ENCODE data around the gene SLC13A2.
"Not testable (repeated sequence)": the region's sequence is repeated elsewhere in the genome, so short reads cannot be mapped to it uniquely, and the experiment has no call there.

Gene SLC13A2

DNA sequence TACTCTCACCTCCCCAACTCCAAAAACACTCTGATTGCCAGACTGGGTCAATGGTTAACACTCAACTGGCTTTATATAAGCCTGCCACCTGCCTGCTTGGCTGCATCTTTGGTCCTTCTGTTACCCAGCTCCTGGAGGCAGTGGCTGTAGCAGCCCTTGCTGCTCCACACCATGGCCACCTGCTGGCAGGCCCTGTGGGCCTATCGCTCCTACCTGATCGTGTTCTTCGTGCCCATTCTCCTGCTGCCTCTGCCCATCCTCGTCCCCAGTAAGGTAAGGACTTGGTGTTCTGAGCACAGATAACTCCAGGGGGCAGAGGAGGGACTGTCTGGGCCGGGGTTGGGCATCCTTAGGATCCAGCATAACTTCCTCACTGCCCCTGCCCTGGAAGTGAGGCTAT is at the start of gene SLC13A2:
TSS of gene SLC13A2 (plus strand) at position 103 of the 400 bp plus-strand sequence. CDS start at position 172, 69 bp downstream.
- no peak for DNase-seq

GRCh38 chr17:28425206-28425605 is 48.2 kb upstream of the SLC13A2 start:
- no peak for DNase-seq

- DNase-seq = no peak
Measured at GRCh38 chr17:28426081-28426519, 47.3 kb upstream of the SLC13A2 start.

GRCh38 chr17:28427371-28427770 is 46.1 kb upstream of the SLC13A2 start:
- no peak for DNase-seq

DNA sequence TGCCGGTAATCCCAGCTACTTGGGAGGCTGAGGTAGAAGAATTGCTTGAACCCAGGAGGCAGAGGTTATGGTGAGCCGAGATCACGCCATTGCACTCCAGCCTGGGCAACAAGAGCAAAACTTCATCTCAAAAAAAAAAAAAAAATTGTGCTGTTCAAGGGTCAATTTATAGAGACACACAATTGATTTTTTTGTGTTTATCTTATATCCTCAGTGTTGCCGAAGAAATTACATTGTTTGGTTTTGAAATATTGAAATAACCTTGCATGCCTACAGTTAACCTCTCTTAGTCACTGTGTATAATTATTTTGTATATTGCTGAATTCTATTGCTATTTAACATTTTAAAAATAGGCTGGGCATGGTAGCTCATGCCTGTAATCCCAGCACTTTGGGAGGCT is 45.5 kb upstream of the SLC13A2 start:
- DNase-seq = not testable (repeated sequence)

DNA sequence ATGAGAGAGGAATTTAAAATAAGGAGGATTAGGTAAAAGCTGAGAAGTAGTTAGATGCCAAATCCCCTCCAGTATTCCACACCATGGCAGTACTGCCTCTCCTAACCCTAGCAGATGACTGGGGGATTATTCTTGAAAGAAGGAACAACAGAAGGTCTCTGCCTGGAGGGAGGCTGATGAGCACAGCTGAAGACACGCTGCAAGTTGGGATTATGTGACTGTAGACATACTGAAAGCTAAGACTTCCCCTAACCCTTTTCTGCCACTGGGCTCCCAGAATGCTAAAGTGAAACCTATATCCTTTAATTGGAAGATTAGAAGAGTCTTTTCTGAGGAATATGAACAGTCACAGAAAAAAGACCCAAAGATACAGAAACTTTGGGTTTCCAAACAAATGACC is 39.7 kb upstream of the SLC13A2 start:
- no peak for DNase-seq

GRCh38 chr17:28434326-28434725 is 39.1 kb upstream of the SLC13A2 start:
- DNase-seq = not testable (repeated sequence)

- no peak for DNase-seq
Measured at GRCh38 chr17:28443901-28444638, 29.4 kb upstream of the SLC13A2 start.

- DNase-seq = no peak
Measured at GRCh38 chr17:28446716-28447395, 26.6 kb upstream of the SLC13A2 start.

DNA sequence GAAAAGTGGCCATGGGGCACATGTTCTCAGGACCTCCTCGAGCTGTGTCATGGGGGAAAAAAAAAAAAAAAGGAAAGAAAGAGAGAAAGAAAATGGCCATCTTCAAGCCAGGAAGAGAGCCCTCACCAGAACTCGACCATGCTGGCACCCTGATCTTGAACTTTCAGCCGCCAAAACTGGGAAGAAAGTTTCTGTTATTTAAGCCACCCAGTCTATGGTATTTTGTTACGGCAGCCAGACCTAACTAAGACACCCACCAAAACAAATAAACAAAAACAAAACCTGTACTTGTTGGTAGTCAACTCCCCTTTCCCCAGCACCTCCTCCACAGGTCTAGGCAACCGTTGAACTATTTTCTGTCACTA is 26.1 kb upstream of the SLC13A2 start:
- DNase-seq = no peak

DNA sequence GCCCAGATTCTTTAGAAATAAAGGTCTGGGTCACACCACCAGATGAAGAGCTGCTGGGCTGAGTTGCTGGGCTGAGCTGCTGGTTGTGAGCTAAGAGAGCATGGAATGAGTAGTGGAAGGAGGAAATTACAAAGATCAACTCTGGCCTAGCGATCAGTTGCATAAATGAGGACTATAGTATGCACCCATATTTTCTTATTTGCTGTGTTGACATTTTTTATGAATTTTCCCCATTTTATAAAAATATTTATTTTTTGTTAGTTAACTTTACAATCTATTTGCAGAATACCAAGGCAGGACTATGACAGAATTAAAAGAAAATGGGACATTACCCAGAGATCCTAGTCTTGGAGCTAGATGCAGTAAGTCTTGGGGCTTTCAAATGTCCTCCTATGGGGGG is 23.6 kb upstream of the SLC13A2 start:
- DNase-seq = no peak

DNA sequence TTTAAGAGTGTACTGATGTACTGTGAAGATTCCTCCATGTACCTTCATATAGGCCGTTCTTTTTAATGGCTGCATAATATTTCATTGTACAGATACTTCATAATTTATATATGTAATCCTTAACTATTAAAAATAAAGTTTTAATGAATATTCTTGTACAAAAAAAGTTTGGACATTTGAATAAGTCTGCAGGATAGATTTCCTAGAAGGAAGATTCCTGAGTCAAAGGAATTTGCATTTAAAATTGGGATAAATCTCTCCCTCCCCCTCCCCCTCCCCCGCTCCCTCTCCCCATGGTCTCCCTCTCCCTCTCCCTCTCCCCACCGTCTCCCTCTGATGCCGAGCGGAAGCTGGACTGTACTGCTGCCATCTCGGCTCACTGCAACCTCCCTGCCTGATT is 15.6 kb upstream of the SLC13A2 start:
- no peak for DNase-seq

- not testable (repeated sequence) for DNase-seq
Measured at GRCh38 chr17:28458881-28459280, 14.6 kb upstream of the SLC13A2 start.

- no peak for DNase-seq
Measured at GRCh38 chr17:28460901-28461300, 12.5 kb upstream of the SLC13A2 start.

GRCh38 chr17:28466001-28466400 is 7.4 kb upstream of the SLC13A2 start:
- DNase-seq = no peak

- DNase-seq = no peak
Measured at GRCh38 chr17:28466521-28467048, 6.9 kb upstream of the SLC13A2 start.

GRCh38 chr17:28467456-28468025 is 5.9 kb upstream of the SLC13A2 start:
- DNase-seq = no peak

DNA sequence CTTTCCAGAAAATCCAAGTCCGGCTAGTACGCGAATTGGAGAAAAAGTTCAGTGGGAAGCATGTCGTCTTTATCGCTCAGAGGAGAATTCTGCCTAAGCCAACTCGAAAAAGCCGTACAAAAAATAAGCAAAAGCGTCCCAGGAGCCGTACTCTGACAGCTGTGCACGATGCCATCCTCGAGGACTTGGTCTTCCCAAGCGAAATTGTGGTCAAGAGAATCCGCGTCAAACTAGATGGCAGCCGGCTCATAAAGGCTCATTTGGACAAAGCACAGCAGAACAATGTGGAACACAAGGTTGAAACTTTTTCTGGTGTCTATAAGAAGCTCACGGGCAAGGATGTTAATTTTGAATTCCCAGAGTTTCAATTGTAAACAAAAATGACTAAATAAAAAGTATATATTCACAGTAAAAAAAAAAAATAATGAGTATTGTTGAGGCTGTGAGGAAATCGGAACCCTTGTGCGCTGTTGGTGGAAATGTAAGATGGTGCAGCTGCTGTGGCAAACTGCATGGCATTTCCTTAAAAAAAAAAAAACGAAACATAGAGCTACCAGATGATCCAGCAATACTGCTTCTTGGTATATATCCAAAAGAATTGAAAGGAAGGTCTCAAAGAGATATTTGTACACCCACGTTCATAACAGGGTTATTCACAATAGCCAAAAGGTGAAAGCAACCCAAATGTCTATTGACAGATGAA is 5.3 kb upstream of the SLC13A2 start:
- not testable (repeated sequence) for DNase-seq

DNA sequence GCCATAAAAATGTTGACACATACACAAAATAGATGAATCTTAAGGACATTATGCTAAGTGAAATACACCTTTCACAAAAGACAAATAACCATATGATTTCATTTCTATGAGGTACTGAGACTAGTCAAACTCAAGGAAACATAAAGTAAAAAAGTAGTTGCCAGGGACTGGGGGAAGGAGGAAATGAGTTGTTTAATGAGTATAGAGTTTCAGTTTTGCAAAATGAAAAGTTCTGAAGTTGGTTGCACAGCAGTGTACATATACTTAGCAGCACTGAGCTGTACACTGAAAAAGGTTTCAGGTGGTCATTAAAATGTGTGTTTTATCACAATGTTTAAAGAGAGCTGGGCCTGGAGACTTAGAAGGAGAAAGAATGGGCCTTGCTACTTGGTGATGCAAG is 4.7 kb upstream of the SLC13A2 start:
- no peak for DNase-seq

DNA sequence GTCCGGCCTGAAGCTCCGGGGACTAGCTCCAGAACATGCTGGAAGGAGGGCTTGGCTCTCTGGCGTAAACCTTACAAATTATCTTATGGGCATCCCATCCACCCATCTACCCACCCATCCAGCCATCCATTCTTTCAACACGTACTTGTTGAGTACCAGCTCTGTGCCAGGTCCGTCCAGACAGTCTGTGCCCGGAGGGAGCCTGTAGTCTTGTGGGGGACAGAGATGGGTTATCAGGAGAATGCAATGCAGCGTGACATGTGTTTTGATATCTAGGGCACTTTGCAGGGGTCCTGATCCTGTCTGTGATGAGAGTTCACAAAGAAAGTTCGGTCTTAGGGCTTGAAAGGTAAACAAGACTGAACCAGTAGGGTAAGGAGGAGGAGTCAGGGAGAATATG is 4.1 kb upstream of the SLC13A2 start:
- DNase-seq = no peak

GRCh38 chr17:28470266-28470913 is 3.1 kb upstream of the SLC13A2 start:
- DNase-seq = no peak

DNA sequence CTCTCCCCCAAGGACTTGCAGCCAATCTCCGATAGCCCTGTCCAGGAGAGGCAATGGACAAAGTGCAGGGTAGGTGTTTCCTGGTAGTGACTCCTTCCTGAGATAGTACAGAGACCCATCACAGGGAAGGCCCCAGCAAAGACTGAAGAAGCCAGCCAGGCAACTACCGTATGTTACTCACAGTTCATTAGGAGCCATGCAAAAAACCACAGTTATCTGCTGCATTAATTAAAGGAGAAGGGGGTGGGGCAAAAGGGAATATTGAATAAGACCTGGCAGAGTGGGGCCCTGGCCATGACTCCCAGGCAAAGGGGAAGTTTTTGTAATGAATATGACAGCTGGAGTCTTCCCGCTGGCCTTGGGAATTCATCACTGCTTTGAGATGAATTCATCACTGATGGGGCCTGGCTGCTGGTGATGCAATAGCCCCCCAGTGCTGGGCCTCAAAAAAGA is 2.5 kb upstream of the SLC13A2 start:
- no peak for DNase-seq

All from CD4-positive, alpha-beta T cell treated with Interleukin-17A for 4 hours (primary cell).